HG03045 (cell line): ENCODE data around the gene GPR35.

Experiments
- ATAC-seq: cut with Tn5 transposase; IDR thresholded peaks from one replicate; pipeline ENCODE4 v1.9.1; 2021; ENCODE audit warnings: mild to moderate bottlenecking, moderate library complexity; ENCODE audit not compliant: unreplicated experiment

GPR35 gene, protein sequence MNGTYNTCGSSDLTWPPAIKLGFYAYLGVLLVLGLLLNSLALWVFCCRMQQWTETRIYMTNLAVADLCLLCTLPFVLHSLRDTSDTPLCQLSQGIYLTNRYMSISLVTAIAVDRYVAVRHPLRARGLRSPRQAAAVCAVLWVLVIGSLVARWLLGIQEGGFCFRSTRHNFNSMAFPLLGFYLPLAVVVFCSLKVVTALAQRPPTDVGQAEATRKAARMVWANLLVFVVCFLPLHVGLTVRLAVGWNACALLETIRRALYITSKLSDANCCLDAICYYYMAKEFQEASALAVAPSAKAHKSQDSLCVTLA

DNA sequence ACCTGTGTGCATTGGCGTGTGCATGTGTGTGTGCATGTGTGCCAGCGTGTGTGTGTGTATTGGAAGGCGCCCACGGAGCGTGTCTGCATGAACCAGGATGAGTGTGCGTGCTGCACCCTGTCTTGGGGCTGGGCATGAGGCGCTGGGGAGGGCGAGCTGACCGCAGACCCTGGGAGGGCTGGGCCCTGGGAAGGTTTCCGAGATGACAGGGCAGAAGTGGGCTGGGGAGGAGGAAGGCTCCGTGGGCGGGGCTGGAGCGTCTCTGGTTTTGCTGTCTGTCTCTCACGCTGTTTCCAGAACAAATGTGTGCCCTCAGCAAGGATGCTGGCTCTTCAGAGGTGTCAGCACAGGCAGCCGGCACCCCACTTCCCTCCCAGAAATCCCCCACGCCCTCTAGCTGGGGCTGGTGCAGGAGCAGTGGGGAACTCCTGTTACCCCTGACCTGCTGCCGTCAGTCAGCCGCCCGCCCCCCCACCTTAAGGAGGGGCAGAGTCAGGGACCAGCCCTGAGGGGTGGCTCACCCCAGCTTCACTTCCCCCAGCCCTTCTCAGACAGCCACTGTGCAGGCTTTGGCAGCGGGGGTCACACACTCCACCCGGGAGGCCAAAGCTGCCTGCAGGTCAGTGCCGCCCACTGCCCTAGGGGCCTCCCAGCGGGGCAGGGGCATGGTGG lies at the start of gene GPR35:
Gene GPR35, plus strand, starts transcription at position 531 of the 672 bp plus-strand sequence. CDS start 4,473 bp downstream, outside the sequence.
- ATAC-seq: no peak

DNA sequence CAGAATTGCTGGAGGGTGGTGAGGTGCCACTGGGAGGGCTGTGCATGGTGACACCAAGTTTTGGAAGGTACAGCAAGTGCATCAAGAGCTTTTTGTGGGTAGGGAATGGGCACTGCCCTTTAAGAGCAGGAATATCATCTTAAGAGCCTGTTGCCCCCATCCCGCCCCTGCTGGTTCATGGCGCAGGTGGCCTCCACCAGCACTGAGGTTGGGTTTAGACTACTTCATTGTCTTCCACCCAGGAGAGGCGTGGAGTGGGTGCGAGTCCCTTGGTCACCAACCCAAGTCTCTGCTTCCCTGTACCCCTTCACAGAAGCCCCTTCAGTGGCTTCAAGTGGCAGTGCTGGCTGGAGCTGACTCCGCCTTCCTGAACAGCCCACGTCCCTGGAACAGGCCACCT lies 49.2 kb upstream of the GPR35 start:
- no peak for ATAC-seq

GRCh38 chr2:240576436-240577205 lies 48.7 kb upstream of the GPR35 start:
- no peak for ATAC-seq

DNA sequence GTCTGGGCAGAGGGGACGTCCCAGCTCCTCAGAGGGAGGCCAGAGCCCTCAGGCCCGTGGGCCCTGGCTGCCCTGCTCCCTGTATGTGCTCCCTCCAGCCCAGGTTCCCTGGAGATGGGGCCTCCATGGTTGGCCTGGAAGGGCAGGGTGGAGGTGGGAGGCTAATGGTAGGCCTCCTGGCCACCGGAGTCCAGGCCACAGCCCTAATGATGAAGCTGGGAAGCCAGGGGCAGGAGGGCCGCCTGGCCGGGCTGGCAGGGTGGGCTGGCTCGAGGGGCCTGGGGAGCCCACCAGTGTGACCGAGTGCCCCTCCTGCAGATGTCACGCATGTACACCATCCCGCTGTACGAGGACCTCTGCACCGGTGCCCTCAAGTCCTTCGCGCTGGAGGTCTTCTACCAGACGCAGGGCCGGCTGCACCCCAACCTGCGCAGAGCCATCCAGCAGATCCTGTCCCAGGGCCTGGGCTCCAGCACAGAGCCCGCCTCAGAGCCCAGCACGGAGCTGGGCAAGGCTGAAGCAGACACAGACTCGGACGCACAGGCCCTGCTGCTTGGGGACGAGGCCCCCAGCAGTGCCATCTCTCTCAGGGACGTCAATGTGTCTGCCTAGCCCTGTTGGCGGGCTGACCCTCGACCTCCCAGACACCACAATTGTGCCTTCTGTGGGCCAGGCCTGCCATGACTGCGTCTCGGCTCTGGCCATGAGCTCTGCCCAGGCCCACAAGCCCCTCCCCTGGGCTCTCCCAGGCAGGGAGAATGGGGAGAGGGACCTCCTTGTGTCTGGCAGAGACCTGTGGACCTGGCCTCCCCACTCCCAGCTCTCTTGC lies 47.8 kb upstream of the GPR35 start:
- no peak for ATAC-seq

GRCh38 chr2:240578110-240578450 lies 47.2 kb upstream of the GPR35 start:
- no peak for ATAC-seq

GRCh38 chr2:240578488-240578887 lies 46.8 kb upstream of the GPR35 start:
- no peak for ATAC-seq

- ATAC-seq: no peak
Measured at GRCh38 chr2:240579071-240579762, 46.1 kb upstream of the GPR35 start.

DNA sequence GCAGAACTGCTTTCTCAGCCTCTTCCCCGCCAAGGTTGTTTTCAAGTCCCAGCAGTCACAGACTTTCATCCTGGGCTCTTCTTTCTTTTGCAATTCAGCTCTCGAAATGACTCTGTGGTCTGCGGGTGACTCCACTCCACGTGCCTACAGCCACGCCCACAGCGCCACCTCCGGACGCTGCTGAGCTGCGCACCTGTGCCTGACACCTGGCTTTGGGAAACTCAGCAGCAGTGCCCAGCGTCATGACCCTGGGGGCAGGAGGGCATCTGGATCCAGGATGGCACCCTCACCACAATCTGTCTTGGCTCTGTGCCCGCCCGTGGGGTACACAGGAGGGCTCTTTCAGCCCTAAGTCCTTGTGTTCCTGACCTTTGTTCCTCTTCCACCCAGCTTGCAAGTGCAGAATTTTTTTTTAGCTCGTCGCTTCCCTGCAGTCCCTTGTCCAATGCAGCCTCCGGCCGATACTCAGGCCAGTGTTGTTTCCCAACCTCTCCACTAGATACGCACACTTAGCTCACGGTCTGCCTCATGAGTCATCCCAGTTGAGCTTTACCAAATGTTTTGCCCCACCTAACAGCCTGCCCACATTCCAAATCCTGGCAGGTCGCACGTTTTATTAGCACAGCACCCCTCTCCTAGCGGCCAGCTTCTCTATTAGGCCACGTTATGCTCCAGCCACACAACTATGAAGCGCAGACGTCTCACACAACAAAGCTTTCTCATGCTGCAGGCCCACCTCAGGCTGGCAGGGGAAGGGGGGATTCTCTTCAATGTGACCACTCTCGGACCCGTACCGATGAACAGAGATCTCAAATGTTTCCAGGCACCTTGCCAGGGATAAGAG lies 45.3 kb upstream of the GPR35 start:
- no peak for ATAC-seq

GRCh38 chr2:240581811-240582210 lies 43.5 kb upstream of the GPR35 start:
- ATAC-seq: no peak

- ATAC-seq: no peak
Measured at GRCh38 chr2:240582781-240583180, 42.5 kb upstream of the GPR35 start.

DNA sequence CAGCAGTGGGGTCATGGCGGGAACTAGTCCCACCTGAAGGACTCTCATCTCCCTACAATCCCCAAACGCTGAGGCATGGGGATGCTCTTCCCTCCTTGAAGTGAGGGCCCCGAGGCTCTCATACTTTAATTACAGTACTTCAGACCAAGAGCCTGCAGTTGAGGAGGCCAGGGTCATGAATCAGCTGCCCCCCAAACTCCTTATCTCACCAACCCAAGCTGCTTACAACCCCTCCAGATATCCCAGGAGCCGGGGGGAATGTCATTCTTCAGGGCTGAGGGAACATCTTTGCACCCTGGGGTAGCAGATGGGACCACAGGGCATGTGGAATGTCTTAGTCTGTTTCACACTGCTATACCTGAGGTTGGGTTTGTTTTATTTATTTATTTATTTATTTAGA lies 41.5 kb upstream of the GPR35 start:
- no peak for ATAC-seq

- peak; percentile 55 for ATAC-seq
Measured at GRCh38 chr2:240584486-240585031, 40.7 kb upstream of the GPR35 start.

GRCh38 chr2:240585101-240585500 lies 40.2 kb upstream of the GPR35 start:
- peak; percentile 14 for ATAC-seq

- no peak for ATAC-seq
Measured at GRCh38 chr2:240585681-240586197, 39.5 kb upstream of the GPR35 start.

DNA sequence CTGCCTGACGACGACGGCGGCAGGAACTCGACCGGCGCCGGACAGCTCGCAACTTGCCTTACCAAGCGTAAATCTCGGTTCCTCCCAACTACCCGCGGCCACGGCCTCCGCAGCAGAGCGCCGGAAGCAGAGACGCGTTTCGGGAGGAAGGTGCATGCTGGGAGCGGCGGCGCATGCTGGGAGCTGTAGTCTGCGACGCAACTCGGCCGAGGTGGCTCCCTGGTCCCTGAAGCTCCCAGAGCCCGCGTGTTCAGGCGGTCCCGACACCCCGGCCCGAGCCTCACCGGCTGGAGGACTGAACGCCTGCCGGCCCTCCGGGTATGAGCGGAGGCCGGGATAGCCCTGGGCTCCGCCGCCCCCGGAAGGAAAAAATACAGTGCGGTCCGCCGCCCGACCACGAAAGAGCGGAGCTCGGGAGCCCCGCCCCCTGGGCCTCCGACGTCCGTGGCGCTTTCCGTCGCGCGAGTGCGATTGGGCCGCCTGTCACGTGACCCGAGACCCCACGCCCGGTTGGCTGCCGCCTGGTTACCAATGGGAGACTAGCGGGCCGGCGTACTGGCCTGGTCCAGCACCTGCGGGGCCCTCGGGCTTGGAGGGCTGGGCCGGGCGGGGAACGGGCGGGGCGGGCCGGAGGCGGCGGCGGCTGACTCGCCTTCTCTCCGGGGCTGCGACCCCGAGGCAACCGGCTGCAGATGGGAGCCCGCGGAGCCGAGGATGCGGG lies 38.9 kb upstream of the GPR35 start, which contains the start of gene CAPN10:
Gene CAPN10, plus strand, starts transcription at position 537 of the 721 bp plus-strand sequence. Its CDS starts 178 bp downstream, at position 715.
- ATAC-seq: peak; percentile 67

DNA sequence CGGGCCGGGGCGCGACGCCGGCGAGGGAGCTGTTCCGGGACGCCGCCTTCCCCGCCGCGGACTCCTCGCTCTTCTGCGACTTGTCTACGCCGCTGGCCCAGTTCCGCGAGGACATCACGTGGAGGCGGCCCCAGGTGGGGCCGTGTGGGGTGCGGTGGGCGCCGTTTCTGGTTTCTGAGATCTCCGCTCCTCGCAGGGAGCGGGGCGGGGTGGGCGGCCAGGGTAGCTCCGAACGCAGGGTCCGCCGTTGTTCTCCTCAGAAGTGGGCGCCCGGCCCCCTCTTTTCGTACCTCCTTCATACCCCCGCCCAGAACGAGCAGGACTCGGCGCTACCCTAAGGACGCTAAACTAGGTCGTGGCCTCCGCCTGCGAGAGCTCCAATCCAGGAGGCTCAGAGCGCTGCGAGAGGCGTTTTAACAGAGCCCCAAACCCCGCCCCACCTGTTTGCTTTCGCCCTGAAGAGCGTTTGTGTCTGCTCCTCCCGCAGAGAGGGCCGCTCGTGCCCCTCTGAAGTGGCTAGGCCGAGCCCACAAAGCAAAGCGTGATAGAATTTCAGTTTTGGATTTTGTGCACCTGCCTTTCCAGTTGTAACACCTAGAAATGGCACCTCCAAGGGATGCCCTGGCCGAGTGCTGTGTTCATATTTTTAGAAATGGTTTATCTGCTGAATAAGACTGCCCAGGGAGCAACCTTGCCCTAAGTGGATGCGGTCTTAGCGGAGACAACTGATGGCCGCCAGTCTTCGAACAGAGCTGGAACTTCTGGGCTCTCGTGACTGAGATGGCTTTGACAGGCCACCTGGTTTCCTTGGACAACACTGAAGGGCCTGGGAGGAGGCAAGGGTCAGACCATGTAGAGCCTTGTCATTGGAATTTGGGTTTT lies 38.1 kb upstream of the GPR35 start:
- peak; percentile 5 for ATAC-seq

DNA sequence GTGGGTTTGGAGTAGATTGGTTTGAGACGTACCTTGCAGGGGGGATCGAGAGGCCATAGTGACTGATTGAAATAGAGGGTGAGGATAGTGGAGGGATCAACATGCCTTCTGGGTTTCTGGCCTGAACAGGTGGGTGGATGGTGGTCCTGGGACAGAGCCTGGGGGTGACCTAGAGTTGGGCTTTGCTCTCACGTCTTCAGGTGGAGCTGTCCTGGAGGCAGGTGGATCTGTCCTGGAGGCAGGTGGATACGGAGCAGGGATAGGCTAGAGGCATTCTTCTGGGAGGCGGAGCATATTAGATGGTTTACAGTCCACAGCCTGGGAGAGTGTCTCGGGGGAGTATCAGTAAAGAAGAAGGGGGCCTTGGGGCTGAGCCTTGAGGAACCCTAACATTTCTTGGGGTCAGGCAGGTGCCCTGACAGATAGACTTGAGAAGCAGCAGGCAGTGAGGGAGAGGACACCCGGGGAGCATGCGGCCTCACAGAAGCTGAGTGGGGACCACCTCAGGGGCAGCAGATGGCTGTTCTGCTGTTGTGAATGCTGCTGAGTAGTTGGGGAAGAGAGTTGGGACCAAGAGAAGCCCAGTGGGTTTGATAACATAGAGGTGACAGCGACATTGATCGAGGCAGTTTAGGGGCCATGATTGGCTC lies 37.1 kb upstream of the GPR35 start:
- ATAC-seq: no peak
